GM18870 (cell line): Measurements from ENCODE around the gene DST.

Experiments used
- ATAC-seq: cut with Tn5 transposase; IDR thresholded peaks from one replicate; pipeline ENCODE4 v1.9.1; 2021; ENCODE audit warnings: moderate library complexity; ENCODE audit not compliant: unreplicated experiment

DST gene

GRCh38 chr6:56539527-56540105, 103.1 kb downstream of the DST start:
- ATAC-seq: no peak

GRCh38 chr6:56538851-56539250, 103.8 kb downstream of the DST start:
- no peak for ATAC-seq

DNA sequence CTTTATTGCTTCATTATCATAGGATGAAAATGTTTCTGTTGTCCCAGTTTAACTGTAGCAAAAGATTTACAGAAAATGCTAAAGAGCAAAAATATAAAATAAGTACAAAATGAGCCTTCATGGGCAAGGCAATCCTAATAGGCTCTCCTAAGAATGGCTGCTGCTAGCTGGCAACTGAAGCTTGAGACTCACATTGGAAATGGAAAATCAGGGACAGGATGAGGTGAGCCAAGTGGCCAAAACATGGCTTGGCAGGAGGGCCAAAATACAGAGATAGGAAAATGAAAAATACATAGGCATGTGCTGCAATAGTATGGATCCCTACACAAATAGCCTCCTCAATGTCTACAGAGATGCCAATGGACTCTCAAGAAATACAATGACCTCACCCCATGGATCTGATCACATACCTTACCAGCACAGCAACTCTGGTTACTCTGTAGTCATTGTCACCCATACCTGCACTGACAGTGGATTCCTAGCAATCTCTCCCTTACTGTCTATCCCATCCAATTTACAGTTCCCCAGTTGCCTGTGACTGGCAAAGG, 105.4 kb downstream of the DST start:
- ATAC-seq: no peak

DNA sequence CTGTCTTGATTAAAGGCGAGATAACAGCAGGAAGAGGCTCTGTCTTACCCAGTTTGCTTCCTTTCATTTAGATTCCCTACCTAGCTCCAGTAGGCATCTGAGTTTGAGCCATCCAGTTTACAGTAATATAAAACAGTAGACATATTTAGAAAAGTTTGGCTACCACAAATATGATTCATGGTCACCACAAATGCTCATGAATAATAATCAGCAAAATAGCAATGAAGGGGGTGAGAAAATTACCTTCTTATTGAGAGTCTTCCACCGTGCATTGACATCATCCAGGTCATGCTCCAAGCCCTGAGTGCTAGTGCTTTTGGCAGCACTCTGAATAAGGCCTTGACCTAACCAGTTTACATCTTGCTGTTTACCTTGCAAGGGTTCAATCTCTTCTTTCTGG, 106.2 kb downstream of the DST start:
- ATAC-seq: no peak

DNA sequence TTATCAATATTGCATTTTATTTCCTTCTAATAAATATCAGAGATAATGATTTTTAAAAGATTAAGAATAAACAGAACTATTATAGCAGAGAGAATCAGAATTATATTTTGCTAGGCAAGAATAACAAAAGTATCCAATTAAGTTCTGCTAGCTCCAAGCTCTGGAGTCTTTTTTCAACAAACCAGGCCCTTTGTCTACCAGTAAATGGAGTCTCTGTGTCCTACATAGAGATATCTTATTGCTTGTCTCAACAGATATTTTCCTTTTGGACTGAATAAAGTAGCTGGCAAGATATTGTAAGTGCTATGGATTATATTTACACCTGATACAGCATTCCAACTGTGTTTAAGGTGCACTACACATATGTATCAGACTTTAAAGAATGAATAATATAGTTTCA, 107.1 kb downstream of the DST start:
- ATAC-seq: no peak

DNA sequence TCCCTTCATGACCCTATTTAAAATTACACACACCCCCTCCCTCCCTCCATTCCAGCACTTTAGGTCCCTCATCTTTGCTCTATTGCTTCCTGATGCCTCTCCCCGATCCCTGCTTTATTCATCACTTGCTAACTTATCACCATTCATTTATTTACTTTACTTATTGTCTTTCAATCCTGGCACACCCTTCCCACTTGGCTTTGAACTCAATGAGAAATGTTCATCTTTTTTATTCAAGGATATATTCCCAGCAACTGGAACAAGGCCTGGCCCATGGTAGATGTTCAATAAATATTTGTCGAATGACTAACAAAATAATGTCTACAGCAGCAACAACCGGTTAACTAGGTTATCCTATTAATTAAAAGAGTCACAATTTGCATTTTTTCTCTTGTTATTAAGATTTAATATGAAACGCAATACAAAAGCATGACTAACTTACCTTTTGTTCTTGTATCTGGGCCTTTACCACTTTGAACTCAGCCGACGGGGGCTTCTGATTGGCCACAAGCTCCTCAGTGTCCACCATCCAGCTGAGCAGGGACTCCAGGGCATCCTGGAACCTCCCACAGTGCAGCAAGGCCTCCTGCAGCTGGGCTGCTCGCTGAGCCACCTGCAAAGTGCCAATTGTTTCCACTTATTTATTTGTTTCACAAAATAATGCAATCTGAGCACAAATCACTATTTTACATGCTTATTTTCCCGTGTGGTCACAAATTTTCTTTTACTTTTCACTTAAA, 107.8 kb downstream of the DST start:
- ATAC-seq: no peak

- ATAC-seq: no peak
Observed at GRCh38 chr6:56532766-56533551, 109.7 kb downstream of the DST start.

- no peak for ATAC-seq
Observed at GRCh38 chr6:56531839-56532595, 110.7 kb downstream of the DST start.

- no peak for ATAC-seq
Observed at GRCh38 chr6:56529594-56530191, 113.0 kb downstream of the DST start.

GRCh38 chr6:56528412-56528841, 114.3 kb downstream of the DST start:
- ATAC-seq: no peak

- ATAC-seq: no peak
Observed at GRCh38 chr6:56527934-56528333, 114.8 kb downstream of the DST start.

DNA sequence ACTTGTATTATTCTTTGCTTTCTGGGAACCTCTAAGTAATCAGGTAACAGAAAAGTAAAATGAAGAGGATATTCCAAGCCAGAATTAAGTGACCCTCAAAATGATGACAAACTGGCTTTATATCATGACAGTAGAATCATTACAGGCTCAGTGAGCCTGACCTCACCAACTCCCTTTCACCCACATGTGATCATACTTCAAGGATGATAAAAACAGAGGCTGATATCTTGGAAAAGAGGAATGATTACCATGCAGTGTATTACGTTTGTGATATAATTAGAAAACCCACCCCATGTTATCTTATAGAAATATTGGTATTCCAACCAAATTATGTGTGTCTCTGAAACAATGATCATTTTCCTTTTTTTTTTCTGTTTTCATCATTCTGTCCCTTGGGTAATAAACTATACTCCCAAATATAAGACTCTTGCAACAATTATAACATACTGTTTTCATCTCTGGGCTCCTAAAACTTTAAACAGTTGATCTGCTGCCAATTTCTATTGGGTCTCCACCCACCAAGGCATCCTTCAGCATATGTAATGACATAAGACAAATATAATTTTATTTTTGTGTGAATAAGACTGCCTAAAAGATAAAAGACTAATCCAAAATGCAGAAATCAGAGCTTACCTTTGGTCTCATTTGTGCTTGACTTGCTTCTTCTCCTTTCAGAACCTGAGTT, 115.7 kb downstream of the DST start:
- ATAC-seq: no peak

GRCh38 chr6:56525974-56526789, 116.5 kb downstream of the DST start:
- ATAC-seq: no peak

GRCh38 chr6:56524891-56525703, 117.6 kb downstream of the DST start:
- ATAC-seq: no peak

GRCh38 chr6:56522495-56523270, 120.0 kb downstream of the DST start:
- no peak for ATAC-seq

- ATAC-seq: no peak
Observed at GRCh38 chr6:56521976-56522375, 120.7 kb downstream of the DST start.

DNA sequence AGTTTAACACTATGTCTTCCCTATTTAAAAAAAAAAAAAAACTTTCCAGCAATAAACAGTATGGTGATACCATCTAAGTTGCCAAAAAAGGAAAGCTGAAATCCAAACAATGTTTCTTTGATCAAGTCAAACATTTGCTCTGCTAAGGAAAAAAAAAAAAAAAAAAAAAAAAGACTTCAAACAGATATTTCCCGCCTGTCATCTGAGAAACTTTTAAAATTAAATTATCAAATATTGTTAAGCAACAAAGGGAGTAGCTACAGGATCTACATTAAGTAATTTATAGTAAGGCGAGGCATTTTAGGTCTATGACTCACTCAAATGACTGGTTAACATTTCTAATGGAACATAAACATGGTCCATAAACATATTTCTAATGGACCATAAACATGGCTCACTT, 121.2 kb downstream of the DST start:
- ATAC-seq: no peak

GRCh38 chr6:56520218-56520617, 122.5 kb downstream of the DST start:
- no peak for ATAC-seq
